AG09309 (cell line): ENCODE measurements around the gene ST8SIA6.

Source experiments
- DNase-seq: peaks from one replicate; pipeline ENCODE4 v3.0.0-alpha.2; 2010; ENCODE audit warnings: low read depth
- H3K4me3 ChIP-seq: 2 replicates; pipeline ENCODE4 v1.5.1; 2011; ENCODE audit warnings: mild to moderate bottlenecking, low read depth, low read length, moderate library complexity; ENCODE audit not compliant: control insufficient read depth
- TF ChIP-seq, protein P1 (sequence below): IDR thresholded peaks from 2 replicates; pipeline ENCODE4 v1.5.1; 2011; ENCODE audit warnings: mild to moderate bottlenecking, low read depth, low read length, inconsistent platforms; ENCODE audit not compliant: insufficient read depth, control insufficient read depth; ENCODE audit errors: missing control alignments

The ST8SIA6 gene

DNA sequence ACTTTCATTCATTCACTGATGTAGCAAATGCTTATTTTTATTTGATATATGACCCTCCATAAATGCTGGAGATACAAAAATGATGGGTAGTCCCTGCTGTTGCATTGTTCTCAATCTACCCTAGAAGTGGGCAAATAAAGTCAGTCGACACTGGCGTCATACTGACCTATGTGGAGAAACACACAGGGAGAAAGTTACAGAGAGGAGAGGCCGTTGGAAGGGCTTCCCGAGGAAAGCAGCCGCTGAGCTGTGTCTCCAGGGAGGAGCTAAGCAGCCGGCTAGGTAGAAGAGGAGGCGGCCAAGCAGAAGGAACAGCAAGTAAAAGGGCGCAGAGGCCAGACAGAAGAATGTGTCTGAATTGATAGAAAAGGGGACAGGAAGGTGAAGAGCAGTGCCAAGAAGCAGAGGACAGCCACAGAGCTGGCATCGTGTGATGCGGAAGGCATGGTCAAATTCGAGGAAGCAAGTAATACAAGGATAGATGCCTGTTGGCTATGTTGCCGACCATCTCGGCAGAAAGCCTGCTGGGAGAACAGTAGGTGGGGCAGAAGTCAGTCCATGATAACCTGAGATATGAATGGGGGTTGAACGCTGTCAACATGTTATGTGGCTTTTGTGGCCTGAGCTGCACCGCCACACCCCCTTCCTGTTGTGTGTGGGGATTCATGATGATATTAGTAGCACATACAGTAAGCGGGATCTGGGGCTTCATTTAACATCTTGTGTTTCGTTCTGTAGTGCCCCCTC is 25.9 kb downstream of the ST8SIA6 start:
- DNase-seq, result no peak
- H3K4me3 ChIP-seq, result no peak overlapping the region
- TF ChIP-seq, protein P1, sequence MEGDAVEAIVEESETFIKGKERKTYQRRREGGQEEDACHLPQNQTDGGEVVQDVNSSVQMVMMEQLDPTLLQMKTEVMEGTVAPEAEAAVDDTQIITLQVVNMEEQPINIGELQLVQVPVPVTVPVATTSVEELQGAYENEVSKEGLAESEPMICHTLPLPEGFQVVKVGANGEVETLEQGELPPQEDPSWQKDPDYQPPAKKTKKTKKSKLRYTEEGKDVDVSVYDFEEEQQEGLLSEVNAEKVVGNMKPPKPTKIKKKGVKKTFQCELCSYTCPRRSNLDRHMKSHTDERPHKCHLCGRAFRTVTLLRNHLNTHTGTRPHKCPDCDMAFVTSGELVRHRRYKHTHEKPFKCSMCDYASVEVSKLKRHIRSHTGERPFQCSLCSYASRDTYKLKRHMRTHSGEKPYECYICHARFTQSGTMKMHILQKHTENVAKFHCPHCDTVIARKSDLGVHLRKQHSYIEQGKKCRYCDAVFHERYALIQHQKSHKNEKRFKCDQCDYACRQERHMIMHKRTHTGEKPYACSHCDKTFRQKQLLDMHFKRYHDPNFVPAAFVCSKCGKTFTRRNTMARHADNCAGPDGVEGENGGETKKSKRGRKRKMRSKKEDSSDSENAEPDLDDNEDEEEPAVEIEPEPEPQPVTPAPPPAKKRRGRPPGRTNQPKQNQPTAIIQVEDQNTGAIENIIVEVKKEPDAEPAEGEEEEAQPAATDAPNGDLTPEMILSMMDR, result no peak

DNA sequence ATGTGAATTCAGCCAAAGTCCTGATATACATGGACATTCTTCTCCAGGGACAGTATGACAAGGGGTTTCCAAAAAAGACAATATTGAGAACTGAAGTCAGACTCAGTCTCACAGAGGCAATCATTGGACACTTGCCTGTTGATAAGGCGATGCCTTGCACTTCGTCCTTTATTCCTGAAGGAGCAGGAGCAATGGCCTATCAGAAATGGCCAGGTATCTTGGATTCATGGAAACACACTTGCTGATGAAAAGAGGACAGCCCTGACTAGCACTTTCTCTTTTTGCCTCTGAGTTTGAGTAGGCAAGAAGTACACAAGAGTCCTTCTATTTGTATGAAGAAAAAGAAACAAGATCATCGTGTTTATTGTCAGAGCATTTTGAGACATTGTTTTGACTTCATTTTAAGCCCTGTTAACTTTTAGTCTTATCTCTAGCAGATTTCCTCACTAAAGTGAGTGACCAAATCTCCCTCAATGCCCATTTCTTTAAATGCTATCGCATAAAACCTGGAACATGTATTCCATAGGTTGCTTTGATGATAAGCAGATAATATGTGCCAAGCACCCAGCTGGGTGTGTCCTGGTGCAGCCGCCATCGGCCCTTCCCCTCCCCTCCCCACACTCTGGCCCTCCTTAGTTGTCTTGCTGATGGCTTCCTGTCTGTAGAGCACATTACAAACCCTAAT is 26.6 kb downstream of the ST8SIA6 start:
- DNase-seq, result no peak
- TF ChIP-seq, protein P1, result no peak
- H3K4me3 ChIP-seq, result no peak overlapping the region

DNA sequence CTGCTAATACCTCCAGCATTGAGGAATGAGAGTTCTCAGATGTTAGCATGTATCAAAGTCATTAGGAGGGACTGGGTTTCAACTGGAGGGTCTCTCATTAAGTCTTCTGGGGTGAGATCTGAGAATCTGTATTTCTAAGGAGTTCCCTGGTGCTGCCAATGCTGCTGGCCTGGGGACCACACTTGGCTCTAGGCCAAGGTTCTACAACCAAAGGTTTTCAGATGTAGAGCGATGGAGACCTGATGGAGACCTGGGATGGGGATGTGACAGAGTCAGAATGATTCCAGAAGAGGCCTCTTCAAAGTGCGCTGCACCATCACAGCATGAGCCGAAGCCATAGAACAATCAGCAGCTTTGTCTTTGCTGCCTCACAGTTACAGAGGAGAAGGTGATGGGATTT is 27.2 kb downstream of the ST8SIA6 start:
- no peak overlapping the region for H3K4me3 ChIP-seq
- TF ChIP-seq, protein P1, result no peak
- no peak for DNase-seq

DNA sequence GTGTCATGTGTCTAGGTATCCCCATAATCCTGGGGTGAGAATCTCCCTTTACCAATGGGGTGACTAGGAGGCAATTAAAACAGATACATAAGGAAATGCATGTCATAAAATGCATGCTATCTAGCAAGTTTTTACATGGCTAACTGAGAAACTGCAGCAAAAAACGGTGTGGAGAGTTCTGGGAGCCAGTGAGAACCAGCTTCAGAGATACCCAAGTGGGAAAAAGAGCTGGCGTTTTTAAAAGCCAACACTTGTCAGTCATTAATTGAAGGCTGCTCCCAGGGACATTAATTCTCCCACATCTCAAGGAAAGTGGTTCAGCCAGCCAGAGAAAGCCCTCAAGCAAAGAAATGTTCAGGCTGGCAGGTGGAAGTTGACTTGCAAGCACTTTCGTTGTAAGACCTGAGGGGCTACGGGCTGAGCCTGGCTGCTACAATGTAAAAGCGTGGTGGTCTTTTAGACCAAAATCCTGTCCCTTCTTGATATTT is 28.1 kb downstream of the ST8SIA6 start:
- H3K4me3 ChIP-seq, result no peak overlapping the region
- TF ChIP-seq, protein P1, result no peak
- no peak for DNase-seq

DNA sequence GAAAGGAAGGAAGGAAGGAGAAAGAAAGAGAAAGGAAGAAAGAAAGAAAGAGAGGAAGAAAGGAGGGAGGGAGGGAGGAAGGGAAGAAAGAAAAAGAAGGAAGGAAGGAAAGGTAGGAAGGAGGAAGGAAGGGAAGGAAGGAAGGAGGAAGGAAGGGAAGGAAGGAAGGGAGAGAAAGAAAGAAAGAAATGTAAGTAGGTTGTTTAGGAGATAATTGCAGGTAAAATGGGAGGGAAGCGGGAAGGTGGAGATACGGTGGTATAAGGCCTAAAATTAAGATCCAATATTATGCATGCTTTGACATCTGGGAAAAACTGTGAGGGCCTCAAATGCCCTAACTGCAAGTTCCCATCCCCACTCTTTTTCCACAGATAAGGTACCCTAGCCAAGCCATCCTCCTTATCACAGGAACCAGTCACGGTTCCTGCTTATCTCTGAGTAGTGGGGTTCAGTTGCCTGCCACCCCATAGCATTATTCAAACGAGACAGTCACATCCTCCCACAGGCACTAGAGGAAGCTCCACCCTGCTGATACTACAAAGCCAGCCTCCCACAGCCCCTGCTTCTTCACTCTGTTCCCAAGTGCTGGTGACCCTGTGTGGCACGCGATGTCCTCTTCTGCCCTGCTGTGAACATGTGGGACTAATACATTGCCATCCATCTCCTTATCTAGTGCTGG is 28.7 kb downstream of the ST8SIA6 start:
- DNase-seq, result no peak
- no peak overlapping the region for H3K4me3 ChIP-seq
- TF ChIP-seq, protein P1, result no peak

DNA sequence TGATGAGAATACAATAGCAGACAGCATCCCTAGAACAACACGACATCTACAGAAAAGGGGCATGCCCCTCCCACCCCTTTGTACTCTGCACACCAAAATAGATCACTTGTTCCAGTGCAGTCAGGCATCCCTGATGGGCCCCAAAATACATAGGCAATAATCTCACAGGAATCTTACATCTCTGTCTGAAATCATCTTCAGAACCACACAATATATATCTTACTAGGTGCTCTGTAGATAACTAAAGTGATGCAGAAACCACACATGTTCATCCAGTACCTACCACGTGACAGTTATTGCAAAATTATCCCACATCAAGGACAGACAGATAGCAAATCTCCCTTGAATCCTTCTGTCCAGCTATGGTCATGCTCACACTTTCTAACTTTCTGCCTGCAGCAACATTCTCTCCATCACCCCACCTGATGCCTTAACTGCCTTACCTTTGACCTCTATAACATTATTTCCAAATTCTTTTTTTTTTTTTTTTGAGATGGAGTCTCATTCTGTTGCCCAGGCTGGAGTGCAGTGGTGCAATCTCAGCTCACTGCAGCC is 30.7 kb downstream of the ST8SIA6 start:
- TF ChIP-seq, protein P1, result no peak
- no peak overlapping the region for H3K4me3 ChIP-seq
- DNase-seq, result no peak
